Heart right ventricle (tissue), 16 donors: ENCODE data around the gene GOPC. TPM values are rescaled to one million over a fixed set of nuclear protein-coding genes. Genes with fewer than 3 reads are reported as not detected.

Experiments used
- ATAC-seq, 8 donors: fragments of 200-7000 bp; cut with Tn5 transposase; one replicate each; pipeline ENCODE4 v1.9.1; 2020; ENCODE audit warnings: mild to moderate bottlenecking in 8 of 8, moderate library complexity in 8 of 8, moderate number of reproducible peaks in 1 of 8
- DNase-seq, 2 donors: peaks; one replicate each; pipeline ENCODE4 v3.0.0-alpha.2; 2020
- H3K27ac ChIP-seq, 10 donors: fragments of 200-600 bp; sonication (generic) in 2 of 10; one replicate each; pipeline versions ENCODE4 v1.5.0 to v1.8.0; 2020 to 2022; ENCODE audit warnings: mild to moderate bottlenecking in 3 of 10
- H3K27me3 ChIP-seq, 7 donors: fragments of 200-600 bp; one replicate each; pipeline ENCODE4 v1.8.0; 2021 to 2022; ENCODE audit warnings: mild to moderate bottlenecking in 2 of 7
- H3K36me3 ChIP-seq, 9 donors: fragments of 200-600 bp; sonication (generic) in 1 of 9; one replicate each; pipeline versions ENCODE4 v1.5.0 to v1.8.0; 2020 to 2022; ENCODE audit warnings: mild to moderate bottlenecking in 2 of 9
- H3K4me1 ChIP-seq, 9 donors: fragments of 200-600 bp; sonication (generic) in 1 of 9; one replicate each; pipeline versions ENCODE4 v1.5.0 to v1.8.0; 2020 to 2022; ENCODE audit warnings: mild to moderate bottlenecking in 4 of 9
- H3K4me3 ChIP-seq, 10 donors: fragments of 200-600 bp; sonication (generic) in 2 of 10; one replicate each; pipeline versions ENCODE4 v1.5.0 to v1.8.0; 2020 to 2022; ENCODE audit warnings: mild to moderate bottlenecking in 7 of 10, moderate library complexity in 2 of 10
- H3K9me3 ChIP-seq, 11 donors: fragments of 200-600 bp in 10 of 11; sonication (generic) in 2 of 11; one replicate each; pipeline versions ENCODE4 v1.5.0 to v1.8.0; 2013 to 2022; ENCODE audit warnings: mild to moderate bottlenecking in 2 of 11, control low read depth in 1 of 11, moderate library complexity in 1 of 11
- CTCF ChIP-seq, 9 donors: fragments of 200-600 bp; sonication (generic) in 2 of 9; IDR thresholded peaks; one replicate each; pipeline versions ENCODE4 v1.5.0 to v1.8.0; 2021 to 2022; ENCODE audit warnings: antibody characterized with exemption in 9 of 9, mild to moderate bottlenecking in 5 of 9, moderate library complexity in 1 of 9
- WGBS, 2 donors: extraction: QIAGEN DNeasy Blood & Tissue Kit; methylation state at CpG; one replicate each; pipeline ENCODE4 v1.1.7; 2013; ENCODE audit warnings: inconsistent platforms in 1 of 2; 5-methylcytosine and 5-hydroxymethylcytosine counted together
- intact Hi-C, 10 donors: fragments of 100-400 bp; cut with DNase I; formaldehyde crosslinking; loops; one replicate each; pipeline versions ENCODE4 v1.11.1 to v1.14.2; 2022
- polyA plus RNA-seq, 2 donors: library from polyadenylated mRNA; stranded (reverse); fragments of 200-250 nt; gene quantifications; one replicate each; pipeline ENCODE4 v1.2.3, GENCODE V29; 2013
- total RNA-seq, 10 donors: library from RNA; stranded (reverse); fragmentation: NEBNext Ultra II Directional in 3 of 10; extraction: Animal tissue kit (Norgen Biotek cat#: 25700) in 3 of 10; gene quantifications; one replicate each; pipeline versions ENCODE4 v1.2.1 to v1.2.4, GENCODE V29; 2021 to 2023
- donor health status: Arrhythmogenic right ventricular cardiomyopathy.
- donor health status: ischemic (EF 13 %, LVEDD 7.1; RV severe dilation, severe dysfunction).
- donor health status: healthy with polysubstance abuse.
- donor health status: DM: no; HTN: yes; CAD: no.
- donor health status: DM: no; HTN: no; CAD: no.
- donor health status: ischemic (EF 25% LVEDD 6.9; RV normal size, moderate dysfunction).
- donor health status: ischemic (EF 25% LVEDD 5.7; RV mildly dilated, moderate dysfunction).
- donor health status: healthy.
- donor health status: DM: yes; HTN: yes; CAD: no.
- donor health status: Ischemic cardiomyopathy.
- donor health status: ischemic (EF 35%, LVEDD 5.7; RV mildly dilated, moderate dysfunction).
- donor health status: nonischemic (EF 11% LVEDD 7.7; RV severe dilation, severe dysfunction).
- donor health status: DM: yes; HTN: yes; CAD: no.
- donor health status: PGD.
- donor health status: ischemic (EF 29% LVEDD 5.4; RV normal size, mild dysfunction).
- donor health status: nonischemic (EF 23%, LVEDD 6.1; RV moderate dilation, normal function).

Gene GOPC
- total and polyA plus RNA-seq, 12 donors: 11.1 to 32.8 (median 23.5) TPM

- Histone ChIP-seq H3K36me3 (peaks cover 0 to 45% (median 9%) of the 10 kb centered on the region in 9 donors), H3K4me1 (peaks cover 0 to 22% (median 4%) of the 10 kb centered on the region in 9 donors), H3K9me3 (no peaks in the 10 kb centered on the region), H3K4me3 (no peak overlapping the region), H3K27me3 (no peaks in the 10 kb centered on the region), H3K27ac (peak overlapping the region in 3 of 10 donors; percentile 48 to 67 (median 51))
- intact Hi-C loops: no loop called here
- no peak for DNase-seq
- no peak for TF ChIP-seq CTCF (IDR thresholded peaks at IDR 0.05)
- WGBS, 2 donors: 85 to 92% methylated on average over 4 of the region's 4 CpGs
- no peak for ATAC-seq
Observed at GRCh38 chr6:117536317-117536716, 66.0 kb downstream of the GOPC start.

- peak overlapping the region in 7 of 10 donors; percentile 36 to 69 (median 50) for H3K27ac ChIP-seq
- ATAC-seq: peak in 7 of 8 donors; percentile 71 to 95 (median 74)
Observed at GRCh38 chr6:117534974-117535373, 67.3 kb downstream of the GOPC start.

GRCh38 chr6:117533775-117534174 lies 68.5 kb downstream of the GOPC start:
- TF ChIP-seq CTCF (IDR thresholded peaks at IDR 0.05): no peak
- intact Hi-C loops: loop anchor here in 3 of 10 donors (5.0 kb wide), 3 partner anchors 36 to 51 kb away; partner anchors contain the start of gene DCBLD1 (in 1 of the 3)

More at GRCh38 chr6:117534974-117535373, 67.3 kb downstream of the GOPC start:
- H3K36me3 ChIP-seq: peaks cover 0 to 34% (median 9%) of the 10 kb centered on the region in 9 donors
- peak overlapping the region in 1 of 10 donors; percentile 14 for H3K4me3 ChIP-seq
- 49 to 67% methylated on average over 3 of the region's 3 CpGs for WGBS, 2 donors
- H3K9me3 ChIP-seq: no peaks in the 10 kb centered on the region
- DNase-seq: peak in 1 of 2 donors; percentile 13
- H3K27me3 ChIP-seq: no peaks in the 10 kb centered on the region
- intact Hi-C loops: loop anchor here in 3 of 10 donors (5.0 kb wide), 3 partner anchors 38 to 53 kb away; partner anchors contain the start of gene DCBLD1 (in 1 of the 3)
- TF ChIP-seq CTCF (IDR thresholded peaks at IDR 0.05): no peak
- peaks cover 0 to 22% (median 9%) of the 10 kb centered on the region in 9 donors for H3K4me1 ChIP-seq

GRCh38 chr6:117531809-117532725 lies 70.2 kb downstream of the GOPC start:
- Histone ChIP-seq H3K4me1 (peaks cover 0 to 22% (median 9%) of the 10 kb centered on the region in 9 donors), H3K9me3 (no peaks in the 10 kb centered on the region), H3K27me3 (no peaks in the 10 kb centered on the region), H3K4me3 (no peak overlapping the region), H3K27ac (peak overlapping the region in 4 of 10 donors; percentile 8 to 49 (median 39)), H3K36me3 (peaks cover 0 to 16% (median 0%) of the 10 kb centered on the region in 9 donors)
- no peak for TF ChIP-seq CTCF (IDR thresholded peaks at IDR 0.05)
- WGBS, 2 donors: 94 to 98% methylated on average over 5 of the region's 5 CpGs
- DNase-seq: no peak
- intact Hi-C loops: loop anchor here in 3 of 10 donors (5.0 kb wide), 3 partner anchors 35 to 50 kb away; partner anchors contain the start of gene DCBLD1 (in 1 of the 3)
- ATAC-seq: no peak

More at GRCh38 chr6:117533775-117534174, 68.5 kb downstream of the GOPC start:
- DNase-seq (no peak), ATAC-seq (no peak)
- 93 to 95% methylated on average over 4 of the region's 4 CpGs for WGBS, 2 donors
- H3K4me3 ChIP-seq: no peak overlapping the region
- H3K27me3 ChIP-seq: no peaks in the 10 kb centered on the region
- H3K9me3 ChIP-seq: no peaks in the 10 kb centered on the region
- peaks cover 0 to 22% (median 4%) of the 10 kb centered on the region in 9 donors for H3K36me3 ChIP-seq
- peak overlapping the region in 1 of 10 donors; percentile 67 for H3K27ac ChIP-seq
- peaks cover 0 to 22% (median 9%) of the 10 kb centered on the region in 9 donors for H3K4me1 ChIP-seq
